Natural killer cell (primary cell): ENCODE data around the gene NPAS3. TPM values are rescaled to one million over a fixed set of nuclear protein-coding genes. Genes with fewer than 3 reads are reported as not detected.

Experiments used
- ATAC-seq, 3 donors: fragments of 150-1000 bp in 2 of 3; fragments of 200-7000 bp in 1 of 3; cut with Tn5 transposase; 1 replicate in 1 of 3; 2 replicates in 2 of 3; pipeline ENCODE4 v1.10.0; 2021; ENCODE audit warnings: mild to moderate bottlenecking in 2 of 3, moderate library complexity in 2 of 3
- DNase-seq, 2 donors: peaks; one replicate each; pipeline versions ENCODE4 v3.0.0 to v3.0.0-alpha.2; 2013 to 2021; ENCODE audit warnings: mixed read lengths in 1 of 2
- H3K27ac ChIP-seq: one replicate; pipeline ENCODE4 v1.5.1; 2013; ENCODE audit warnings: mild to moderate bottlenecking, low read length
- H3K27me3 ChIP-seq: one replicate; pipeline ENCODE4 v1.6.1; 2013; ENCODE audit warnings: low read length; ENCODE audit not compliant: control insufficient read depth, insufficient read depth
- H3K36me3 ChIP-seq: one replicate; pipeline ENCODE4 v1.6.1; 2013; ENCODE audit warnings: low read length; ENCODE audit not compliant: control insufficient read depth, insufficient read depth
- H3K4me1 ChIP-seq: one replicate; pipeline ENCODE4 v1.6.1; 2013; ENCODE audit warnings: low read length; ENCODE audit not compliant: control insufficient read depth, insufficient read depth
- H3K4me3 ChIP-seq: one replicate; pipeline ENCODE4 v1.5.1; 2013; ENCODE audit warnings: low read length
- H3K9me3 ChIP-seq: one replicate; pipeline ENCODE4 v1.6.1; 2013; ENCODE audit warnings: low read length; ENCODE audit not compliant: control insufficient read depth, insufficient read depth
- H3K27ac Mint-ChIP-seq, 2 donors: one replicate each; pipeline ENCODE4 v1.8.0; 2022; ENCODE audit warnings: mild to moderate bottlenecking in 2 of 2, mixed read lengths in 2 of 2, moderate library complexity in 1 of 2
- H3K27me3 Mint-ChIP-seq, 2 donors: one replicate each; pipeline ENCODE4 v1.8.0; 2022; ENCODE audit warnings: low read depth in 2 of 2, mixed read lengths in 2 of 2
- H3K36me3 Mint-ChIP-seq: one replicate; pipeline ENCODE4 v1.8.0; 2022; ENCODE audit warnings: mixed read lengths
- H3K4me1 Mint-ChIP-seq, 2 donors: one replicate each; pipeline ENCODE4 v1.8.0; 2022; ENCODE audit warnings: mixed read lengths in 2 of 2
- H3K4me3 Mint-ChIP-seq: one replicate; pipeline ENCODE4 v1.8.0; 2022; ENCODE audit warnings: mild to moderate bottlenecking, moderate library complexity, mixed read lengths
- H3K9me3 Mint-ChIP-seq, 2 donors: one replicate each; pipeline ENCODE4 v1.8.0; 2022; ENCODE audit warnings: mixed read lengths in 2 of 2
- CTCF ChIP-seq: fragments of 200-600 bp; IDR thresholded peaks from one replicate; pipeline ENCODE4 v1.8.0; 2022; ENCODE audit warnings: antibody characterized with exemption
- WGBS: methylation state at CpG from one replicate; pipeline ENCODE4 v1.1.7; 2013; ENCODE audit warnings: missing lambda C conversion rate; ENCODE audit not compliant: insufficient coverage; 5-methylcytosine and 5-hydroxymethylcytosine counted together
- intact Hi-C: fragments of 100-400 bp; cut with micrococcal nuclease; formaldehyde crosslinking; loops from one replicate; pipeline ENCODE4 v1.14.2; 2022
- total RNA-seq, 4 donors: library from RNA; stranded (reverse); fragments of 120-200 nt in 1 of 4; gene quantifications; one replicate each; pipeline versions ENCODE4 v1.2.3 to v1.2.4, GENCODE V29; 2013 to 2022

The NPAS3 gene
- total RNA-seq, 3 donors from 2014 or later (not counting 1 experiment from before 2014, with no cell fraction given): not detected

- H3K4me1 Mint-ChIP-seq: no peaks in the 10 kb centered on the region
- no peak overlapping the region for H3K4me3 Mint-ChIP-seq
- H3K9me3 Mint-ChIP-seq: peaks cover 9 to 13% of the 10 kb centered on the region in 2 donors
- Histone ChIP-seq H3K4me1 (no peaks in the 10 kb centered on the region), H3K27me3 (no peaks in the 10 kb centered on the region), H3K9me3 (no peaks in the 10 kb centered on the region), H3K27ac (no peak overlapping the region), H3K4me3 (no peak overlapping the region), H3K36me3 (no peaks in the 10 kb centered on the region)
- peaks cover 0 to 2% of the 10 kb centered on the region in 2 donors for H3K27me3 Mint-ChIP-seq
- 91% methylated on average over 5 of the region's 5 CpGs for WGBS
- TF ChIP-seq CTCF: no peak
- ATAC-seq (no peak), DNase-seq (no peak)
- intact Hi-C loops: no loop called here
- peaks cover 13% of the 10 kb centered on the region for H3K36me3 Mint-ChIP-seq
- no peak overlapping the region for H3K27ac Mint-ChIP-seq
Observed at GRCh38 chr14:33493990-33494389, 555.3 kb downstream of the NPAS3 start.

GRCh38 chr14:33499687-33500086 is 561.0 kb downstream of the NPAS3 start:
- no peak overlapping the region for H3K27ac Mint-ChIP-seq
- no peaks in the 10 kb centered on the region for H3K27me3 Mint-ChIP-seq
- peaks cover 13 to 16% of the 10 kb centered on the region in 2 donors for H3K9me3 Mint-ChIP-seq
- Histone ChIP-seq H3K36me3 (no peaks in the 10 kb centered on the region), H3K4me1 (no peaks in the 10 kb centered on the region), H3K4me3 (no peak overlapping the region), H3K9me3 (no peaks in the 10 kb centered on the region), H3K27ac (no peak overlapping the region), H3K27me3 (no peaks in the 10 kb centered on the region)
- intact Hi-C loops: no loop called here
- no peak for DNase-seq
- no peak overlapping the region for H3K4me3 Mint-ChIP-seq
- no peaks in the 10 kb centered on the region for H3K4me1 Mint-ChIP-seq
- TF ChIP-seq CTCF: no peak
- 84% methylated on average over 5 of the region's 7 CpGs for WGBS
- no peak for ATAC-seq
- peaks cover 13% of the 10 kb centered on the region for H3K36me3 Mint-ChIP-seq

- Mint-ChIP-seq H3K9me3 (peaks cover 11 to 13% of the 10 kb centered on the region in 2 donors), H3K4me3 (no peak overlapping the region), H3K36me3 (no peaks in the 10 kb centered on the region), H3K27ac (no peak overlapping the region), H3K4me1 (no peaks in the 10 kb centered on the region), H3K27me3 (no peaks in the 10 kb centered on the region)
- TF ChIP-seq CTCF: no peak
- H3K27ac ChIP-seq: no peak overlapping the region
- intact Hi-C loops: no loop called here
- no peaks in the 10 kb centered on the region for H3K4me1 ChIP-seq
- ATAC-seq (no peak), DNase-seq (no peak)
- H3K9me3 ChIP-seq: no peaks in the 10 kb centered on the region
- H3K4me3 ChIP-seq: no peak overlapping the region
- H3K27me3 ChIP-seq: no peaks in the 10 kb centered on the region
- H3K36me3 ChIP-seq: no peaks in the 10 kb centered on the region
- WGBS: 90% methylated on average over 4 of the region's 5 CpGs
Observed at GRCh38 chr14:33504246-33505099, 565.8 kb downstream of the NPAS3 start.
